Stimulated activated CD4-positive, alpha-beta T cell treated with anti-CD3 and anti-CD28 coated beads, Interleukin-4, amount 100 ng/mL, for 48 hours (primary cell): ENCODE data around the gene TCEA2.

ENCODE experiments used
- DNase-seq, 2 donors: peaks; one replicate each; pipeline ENCODE4 v3.0.0-alpha.2; 2020; ENCODE audit warnings: low read depth in 2 of 2

Gene TCEA2

DNA sequence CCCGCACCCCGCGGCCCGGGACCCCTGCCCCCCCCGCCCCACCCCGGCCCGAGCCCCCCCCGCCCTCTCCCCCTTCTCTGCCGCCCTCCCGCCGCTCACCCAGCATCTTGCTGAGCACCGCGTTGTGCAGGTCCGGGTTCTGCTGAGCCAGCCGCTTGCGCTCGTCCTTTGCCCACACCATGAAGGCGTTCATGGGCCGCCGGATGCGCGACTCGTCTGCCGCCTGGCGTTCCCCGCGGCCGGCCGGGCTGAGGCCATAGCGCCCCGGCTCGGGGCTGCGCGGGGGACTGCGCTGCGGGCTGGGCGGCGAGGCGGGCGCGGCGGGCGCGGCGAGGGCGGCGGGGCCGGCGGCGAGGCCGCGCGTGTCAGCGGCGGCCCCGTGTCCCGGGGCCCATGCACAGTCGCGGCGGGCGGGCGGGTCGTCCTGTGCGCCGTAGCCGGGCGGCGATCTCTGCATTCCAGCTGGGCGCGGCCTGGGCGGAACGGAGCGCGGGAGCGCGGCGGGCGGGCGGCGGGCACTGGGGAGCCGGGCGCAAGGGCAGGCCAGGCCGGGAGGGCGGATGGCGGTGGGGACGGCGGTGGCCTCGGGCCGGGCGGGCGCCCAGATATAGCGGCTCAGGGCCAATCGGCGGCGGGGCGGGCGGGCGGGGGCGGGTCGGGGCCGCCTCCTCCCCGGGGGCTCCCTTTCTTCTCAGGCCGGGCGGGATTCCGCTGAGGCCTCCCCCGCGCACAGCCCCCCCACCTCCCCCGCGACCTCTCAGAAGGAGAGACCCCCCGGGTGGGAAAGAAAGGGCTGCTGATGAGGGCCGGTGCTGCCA, 13.7 kb upstream of the TCEA2 start, which contains the start of gene SOX18:
SOX18 (minus strand) TSS at position 580 of the 818 bp plus-strand sequence; CDS start at position 457, 123 bp downstream.
- DNase-seq = no peak

DNA sequence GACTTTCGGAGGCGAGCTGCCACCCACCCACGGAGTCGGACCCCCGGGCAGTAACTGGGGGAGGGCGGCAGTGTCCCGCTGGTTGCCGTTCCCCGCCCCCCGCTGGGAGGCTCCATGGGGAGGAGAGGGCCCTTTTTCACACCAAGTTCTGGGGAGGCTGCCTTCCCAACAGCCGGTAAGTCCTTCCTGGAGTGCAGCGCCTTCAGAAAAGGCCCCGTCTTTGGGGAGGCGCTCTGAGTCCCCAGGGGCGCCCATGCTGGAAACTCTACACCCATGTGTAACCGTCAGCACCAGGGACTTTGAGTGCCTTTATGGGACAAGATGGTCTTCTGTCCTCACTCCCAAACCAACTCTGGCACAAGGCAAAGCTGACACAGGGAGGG, 13.1 kb upstream of the TCEA2 start:
- DNase-seq = no peak

DNA sequence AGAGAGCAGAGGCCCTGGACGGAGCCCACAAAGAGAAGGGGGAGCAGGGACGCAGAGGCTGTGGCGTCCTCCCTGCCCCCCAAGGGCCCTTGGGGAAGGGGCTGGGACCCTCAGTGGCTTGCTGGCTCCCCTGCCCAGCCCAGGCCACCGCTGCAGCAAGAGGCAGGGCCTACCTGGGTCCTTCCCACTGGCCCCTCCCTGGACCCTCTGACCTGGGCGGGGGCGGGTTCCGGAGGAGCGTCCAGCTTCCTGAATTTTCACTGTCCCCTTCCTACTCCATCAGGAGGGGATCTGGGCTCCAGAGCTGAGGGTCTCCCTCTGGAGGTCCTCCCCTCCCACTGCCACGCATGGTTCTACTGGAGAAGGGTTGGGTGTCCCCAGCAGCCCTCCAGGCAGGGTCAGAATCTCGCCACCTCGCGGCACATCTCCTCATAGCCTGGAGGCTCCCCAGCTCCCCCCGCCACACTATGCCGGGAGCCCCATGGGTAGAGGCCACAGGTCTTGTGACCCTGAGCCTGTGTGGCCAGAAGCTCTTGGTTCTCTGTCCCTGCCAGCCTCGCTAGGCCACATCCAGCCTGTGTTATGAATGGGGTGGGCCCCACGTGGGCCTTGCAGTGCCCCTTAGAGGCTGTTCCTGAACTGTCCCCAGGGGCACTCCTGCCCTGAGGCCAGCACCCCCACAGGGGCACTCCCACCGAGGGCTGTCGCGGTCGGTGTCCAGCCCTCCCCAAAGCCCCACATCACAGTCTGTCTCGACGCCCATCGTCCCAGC, 12.6 kb upstream of the TCEA2 start:
- DNase-seq = no peak

DNA sequence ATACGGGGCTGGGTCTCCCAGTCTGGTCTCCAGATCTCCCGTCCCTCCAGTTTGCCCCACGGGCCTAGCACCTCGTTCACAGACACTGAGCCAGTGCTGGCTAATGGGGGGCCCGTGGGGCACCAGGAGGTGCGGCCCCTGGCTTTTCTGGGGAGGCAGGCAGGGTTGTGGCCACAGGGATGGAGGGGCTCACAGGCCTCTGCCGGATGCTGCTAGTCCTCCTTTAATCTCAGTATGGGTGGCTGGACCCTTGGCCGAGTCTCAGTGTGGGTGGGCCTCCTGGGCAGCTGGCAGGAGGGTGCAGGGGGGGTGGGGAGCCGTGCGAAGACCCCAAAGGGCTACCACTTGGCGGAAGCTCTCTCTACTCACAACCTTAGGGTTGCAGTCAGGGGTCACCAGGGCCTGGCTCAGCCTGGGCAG, 12.0 kb upstream of the TCEA2 start:
- no peak for DNase-seq

DNA sequence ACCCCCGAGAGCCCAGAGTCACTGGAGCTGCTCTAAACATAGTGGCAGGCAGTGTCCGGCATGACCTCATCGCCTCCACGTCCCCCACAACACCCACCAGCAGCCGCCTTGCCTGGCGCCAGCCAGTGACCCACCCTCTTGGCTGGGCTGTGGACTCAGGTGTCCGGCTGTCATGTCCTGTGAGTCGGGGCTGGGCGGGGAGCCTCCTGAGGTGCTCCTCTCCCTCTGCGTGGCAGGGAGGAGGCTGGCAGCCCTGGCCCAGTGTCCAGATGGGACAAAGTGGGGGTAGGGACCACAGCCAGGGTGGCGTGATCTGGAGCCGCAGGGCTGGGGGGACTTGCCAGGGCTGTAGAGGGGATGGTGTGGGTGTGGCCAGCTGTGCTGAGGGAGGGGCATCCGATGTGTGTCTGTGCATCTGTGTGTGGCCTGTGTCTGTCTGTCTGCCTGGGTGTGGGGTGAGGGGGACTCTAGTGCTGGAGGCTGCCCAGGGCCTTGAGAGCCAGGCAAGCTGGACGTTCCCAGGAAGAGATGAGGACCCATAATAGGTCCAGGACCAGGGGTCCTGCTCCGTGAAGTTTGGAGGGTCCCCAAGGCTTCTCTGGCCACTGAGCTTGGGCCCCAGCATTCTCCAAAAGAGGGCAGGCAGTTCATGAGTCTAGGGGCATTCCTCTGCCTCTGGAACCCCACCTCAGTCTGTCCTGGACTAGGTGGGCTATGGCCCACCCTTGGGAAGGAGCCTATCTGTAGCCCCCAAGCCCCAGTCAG, 11.3 kb upstream of the TCEA2 start:
- DNase-seq = no peak

DNA sequence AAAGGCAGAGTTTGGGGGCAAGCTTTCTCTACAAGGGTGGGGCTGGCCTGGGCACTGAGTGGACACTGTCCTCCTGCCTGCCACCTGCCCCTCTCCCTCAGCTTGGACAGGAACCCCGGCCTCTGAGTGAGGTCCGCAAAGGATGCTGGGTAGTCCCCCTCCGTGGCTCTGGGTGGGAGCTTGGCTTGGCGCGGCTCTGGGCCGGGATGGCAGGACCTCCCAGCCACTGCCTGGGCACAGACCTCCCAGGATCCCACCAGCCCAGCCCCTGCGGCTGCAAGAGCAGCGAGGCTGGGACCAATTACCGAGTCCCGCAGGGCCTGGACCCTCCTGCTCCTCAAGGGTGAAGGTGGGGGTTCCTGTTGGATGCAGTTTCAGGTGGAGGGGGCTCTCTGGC, 10.7 kb upstream of the TCEA2 start:
- no peak for DNase-seq

DNA sequence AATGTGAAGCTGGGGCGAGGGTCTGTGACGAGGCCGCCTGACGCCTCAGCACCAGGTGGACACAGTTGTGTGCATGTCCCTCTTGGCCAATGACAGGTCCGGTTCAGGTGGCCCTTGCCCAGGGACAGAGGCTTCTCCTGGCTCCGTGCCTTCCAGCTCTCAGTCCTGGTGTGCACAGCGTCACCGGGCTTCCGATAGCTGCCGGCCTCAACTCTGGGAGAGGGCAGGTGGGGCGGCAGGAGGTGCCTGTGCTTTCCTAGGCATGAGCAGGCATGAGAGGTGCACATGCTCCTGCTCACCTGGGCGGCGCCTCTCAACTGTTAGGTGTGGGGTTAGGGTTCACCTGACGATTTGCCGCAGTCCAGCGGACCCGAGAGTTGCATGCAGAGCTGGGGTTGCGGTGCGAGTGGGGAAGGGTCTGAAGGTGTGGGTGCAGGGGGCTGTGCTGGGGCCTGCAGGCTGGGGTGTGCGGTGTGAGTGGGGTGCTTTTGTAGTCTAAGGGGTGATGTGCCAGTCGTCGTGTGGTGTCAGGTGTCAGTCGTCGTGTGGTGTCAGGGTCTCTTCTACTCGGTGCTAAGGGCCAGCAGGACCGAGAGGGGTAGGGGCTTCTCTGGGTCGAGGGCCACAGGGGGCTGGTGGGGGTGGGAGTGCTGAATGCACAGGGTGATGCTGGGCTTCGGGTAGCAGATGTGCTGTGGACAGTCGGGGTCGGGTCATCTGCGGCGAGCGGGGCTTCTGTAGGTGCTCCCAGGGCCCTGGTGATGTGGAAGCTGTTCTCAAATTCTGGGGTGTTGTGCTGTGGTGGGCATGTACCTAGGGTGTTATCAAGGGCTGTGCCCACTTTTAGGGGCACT, 9.8 kb upstream of the TCEA2 start:
- no peak for DNase-seq

DNA sequence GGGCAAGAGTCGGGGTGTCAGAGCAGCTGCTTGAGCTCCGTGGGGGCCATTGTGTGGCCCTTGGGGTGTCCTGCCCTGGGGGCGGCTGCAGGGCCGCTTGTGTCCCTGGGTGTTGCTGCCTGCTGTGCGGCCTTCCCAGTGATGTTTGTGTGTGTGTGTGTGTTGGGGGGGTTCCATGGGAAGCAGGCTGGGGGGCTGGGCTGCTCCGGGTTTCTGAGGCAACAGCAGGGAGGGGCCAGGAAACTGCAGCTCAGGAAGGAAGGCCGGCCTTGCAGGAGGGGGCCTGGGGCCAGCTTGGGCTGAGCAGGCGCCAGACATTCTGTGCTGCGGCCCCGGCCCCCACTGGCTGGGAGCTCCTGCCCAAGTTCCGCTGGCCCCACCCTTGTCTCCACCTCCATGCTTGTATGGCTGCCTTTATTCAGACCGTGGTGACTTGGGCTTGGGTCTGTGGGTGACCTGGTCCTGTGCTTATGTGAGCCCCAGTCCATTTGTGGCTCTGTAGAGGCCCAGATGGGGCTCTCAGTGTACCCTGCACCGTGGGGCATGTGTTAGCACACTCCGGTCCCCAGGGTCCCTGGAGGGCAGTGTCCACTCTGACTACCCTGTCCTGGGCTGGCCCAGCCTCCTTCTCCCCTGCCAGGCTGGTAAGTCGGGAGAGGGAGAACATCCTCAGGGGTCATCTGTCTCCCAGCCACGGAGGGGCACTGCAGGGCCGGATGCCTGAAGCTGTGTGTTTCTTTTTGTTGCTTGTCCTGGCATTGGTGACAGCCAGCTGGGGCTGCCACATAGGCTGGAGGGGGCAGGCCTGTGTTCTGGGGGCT, 8.9 kb upstream of the TCEA2 start:
- DNase-seq = no peak

DNA sequence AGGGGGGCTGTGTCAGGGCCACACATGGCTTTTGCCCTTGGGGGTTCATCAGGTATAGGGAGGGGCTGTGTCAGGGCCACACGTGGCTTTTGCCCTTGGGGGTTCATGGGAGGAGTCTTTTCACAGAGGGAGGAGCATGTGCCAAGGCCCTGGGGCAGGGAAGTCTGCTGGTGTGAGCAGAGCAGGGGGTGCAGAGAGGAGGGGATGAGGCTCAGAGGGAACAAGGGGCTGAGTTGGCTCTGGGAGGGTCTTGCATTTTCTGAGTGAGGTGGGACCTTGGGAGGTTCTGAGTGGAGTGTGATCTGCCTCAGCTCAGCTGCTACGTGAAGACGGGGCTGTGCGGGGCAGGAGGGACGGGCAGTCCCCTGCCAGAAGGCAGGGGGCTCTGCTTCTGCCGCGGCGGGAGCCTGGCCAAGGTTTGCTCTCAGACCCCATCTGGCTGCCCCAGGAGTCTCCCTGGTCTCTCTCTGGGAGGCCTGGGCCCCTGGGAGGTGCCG, 7.6 kb upstream of the TCEA2 start:
- DNase-seq = no peak

DNA sequence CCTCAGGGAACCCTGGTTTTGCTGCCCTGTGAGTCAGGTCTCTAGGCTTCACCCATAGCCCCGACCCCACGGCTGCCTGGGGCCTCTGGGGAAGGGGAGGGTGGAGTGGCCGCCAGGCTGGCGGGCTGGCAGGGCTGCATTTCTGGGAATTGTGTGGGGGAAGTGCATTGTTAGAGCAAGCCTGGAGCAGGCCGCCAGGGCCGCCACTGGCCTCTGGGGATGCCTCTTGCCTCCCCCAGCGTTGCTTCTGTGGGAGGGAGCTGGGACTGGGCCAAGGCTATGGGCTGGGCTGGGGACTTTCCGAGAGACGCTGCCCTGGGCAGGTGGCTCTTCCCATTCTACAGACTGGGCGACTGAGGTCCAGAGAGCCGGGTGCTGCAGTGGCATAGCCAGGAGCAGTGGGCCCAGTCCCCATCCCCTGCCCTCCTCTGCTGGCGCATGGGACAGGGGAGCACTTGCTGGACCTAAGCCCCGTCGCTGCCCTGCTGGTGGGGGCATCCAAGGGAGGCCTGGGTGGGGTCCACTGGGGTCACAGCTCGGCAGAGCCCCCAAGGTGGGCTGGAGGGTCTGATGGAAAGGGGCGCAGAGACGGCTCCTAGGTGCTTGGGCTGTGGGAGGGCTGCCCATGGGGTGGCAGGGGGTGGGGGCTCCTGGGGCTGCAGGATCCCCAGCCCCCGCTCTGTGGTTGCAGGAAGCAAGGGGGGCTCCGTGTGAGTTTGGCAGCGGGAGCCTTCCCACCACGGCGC, 6.9 kb upstream of the TCEA2 start:
- no peak for DNase-seq

DNA sequence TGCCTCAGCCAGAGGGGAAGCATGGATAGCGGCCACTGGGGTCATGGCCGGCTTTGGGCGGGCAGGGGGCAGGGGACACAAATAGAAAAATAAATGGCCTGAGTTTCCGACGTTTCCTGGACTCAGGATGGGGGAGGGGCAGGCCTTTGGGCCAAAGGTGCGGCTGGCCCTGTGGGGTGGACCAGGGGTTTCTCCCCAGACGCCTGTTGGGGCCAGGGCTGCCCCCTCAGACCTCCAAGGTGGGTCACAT, 6.4 kb upstream of the TCEA2 start:
- DNase-seq = no peak

DNA sequence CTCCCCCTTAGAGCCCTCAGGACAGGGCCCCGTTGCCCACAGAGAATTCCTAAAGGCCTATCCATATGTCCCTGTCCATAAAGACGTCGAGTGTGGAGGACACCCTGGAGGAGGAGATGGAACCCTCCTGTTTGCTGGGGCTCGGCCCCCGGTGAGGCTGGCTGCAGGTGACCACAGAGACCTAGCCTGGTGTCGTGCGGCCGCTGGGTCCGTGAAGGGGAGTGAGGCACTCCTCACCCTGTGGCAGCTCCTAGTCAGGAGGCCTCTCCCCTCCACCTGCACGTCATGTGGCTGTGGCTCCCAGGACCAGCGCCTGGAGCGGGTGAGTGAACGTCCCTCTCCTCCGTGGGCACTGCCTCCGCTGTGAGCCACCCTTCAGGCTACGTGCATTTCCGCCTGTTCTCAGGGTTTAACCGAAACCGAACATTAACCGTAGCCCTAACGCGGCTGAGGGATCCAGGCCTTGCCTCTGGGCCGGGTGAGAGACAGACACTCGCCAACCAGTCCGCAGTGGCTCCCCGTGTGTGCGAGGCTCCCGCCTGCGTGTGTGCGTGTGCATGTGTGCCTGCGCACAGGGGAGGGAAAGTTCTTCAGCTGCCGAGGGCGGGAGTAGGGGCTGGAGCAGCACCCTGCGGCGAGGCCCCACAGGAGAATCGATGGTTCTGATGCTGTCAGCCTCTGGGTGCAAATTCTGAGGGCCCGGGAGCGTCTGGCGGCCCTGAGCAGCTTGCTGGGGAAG, 5.9 kb upstream of the TCEA2 start:
- no peak for DNase-seq

DNA sequence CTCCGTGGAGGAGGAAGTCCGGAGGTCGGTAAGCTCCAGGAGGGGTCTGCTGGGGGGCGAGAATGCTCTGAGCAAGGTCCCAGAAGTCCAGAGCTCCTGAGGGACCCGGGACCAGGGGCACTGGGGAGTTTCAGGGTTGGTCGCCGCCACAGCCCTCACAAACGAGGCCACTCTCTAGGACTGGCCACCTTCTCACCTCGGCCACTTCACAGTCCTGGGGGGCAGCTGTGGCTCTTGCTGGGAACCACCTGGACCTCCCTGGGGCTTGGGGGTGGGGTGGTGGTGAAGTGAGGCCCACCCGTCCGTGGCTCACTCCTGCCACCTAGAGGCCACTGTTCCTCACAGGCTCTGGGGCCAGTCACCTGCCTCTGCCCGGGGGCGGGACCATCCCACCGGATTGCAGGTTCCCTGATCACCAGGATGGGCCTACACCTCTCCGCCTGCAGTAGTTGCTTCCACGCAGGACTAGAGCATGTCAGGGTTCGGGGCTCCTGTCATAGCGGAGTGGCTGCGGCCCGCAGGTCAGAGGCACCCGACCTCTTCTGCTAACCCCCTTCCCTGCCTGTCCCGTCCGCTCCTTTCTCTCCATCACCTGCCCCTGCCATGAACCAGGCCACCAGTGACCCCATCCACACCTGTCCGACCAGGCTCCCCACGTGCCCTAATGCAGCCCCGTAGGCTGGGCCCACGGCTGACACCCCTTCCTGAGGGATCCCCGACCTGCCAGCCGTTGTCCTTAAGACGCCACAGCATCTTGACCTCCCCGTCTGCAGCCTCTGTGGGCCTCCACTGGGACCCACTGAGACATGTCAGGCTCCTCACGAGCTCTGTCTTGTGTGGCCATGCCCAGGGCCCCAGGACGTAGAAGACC, 5.1 kb upstream of the TCEA2 start:
- DNase-seq = peak; percentile 82 to 91

DNA sequence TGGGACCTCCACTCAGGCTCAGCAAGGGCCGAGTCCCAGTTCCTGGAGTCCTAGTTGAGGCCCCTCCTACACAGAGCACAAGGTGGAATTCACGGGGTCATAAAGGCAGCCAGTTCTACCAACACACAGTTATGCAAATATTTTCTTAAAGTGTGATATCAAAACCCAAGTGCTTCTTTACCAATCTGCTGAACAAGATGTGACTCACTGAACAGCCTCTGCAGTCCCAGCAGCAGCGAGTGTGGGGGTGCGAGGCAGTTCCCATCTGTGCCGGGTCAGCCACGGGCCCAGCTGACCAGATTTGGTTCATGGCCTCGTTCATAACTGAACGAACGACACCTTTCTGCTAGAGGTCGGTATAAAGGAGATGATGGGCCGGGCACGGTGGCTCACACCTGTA, 4.5 kb upstream of the TCEA2 start:
- no peak for DNase-seq

DNA sequence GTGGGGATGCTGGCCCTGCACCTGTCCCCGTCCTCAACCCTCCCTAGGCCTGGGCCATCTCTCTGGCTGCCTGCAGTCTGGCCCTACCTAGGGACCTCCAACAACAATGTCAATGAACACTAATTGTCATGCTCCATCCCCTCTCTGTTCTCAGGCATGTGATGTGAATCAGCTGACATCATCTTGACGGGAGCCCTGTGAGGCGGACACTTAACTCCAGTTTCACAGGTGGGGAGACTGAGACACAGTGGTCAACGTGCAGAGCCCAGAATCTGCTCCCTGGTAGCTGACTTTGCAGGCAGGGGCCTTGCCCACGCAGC, 762 bp upstream of the TCEA2 start:
- no peak for DNase-seq

DNA sequence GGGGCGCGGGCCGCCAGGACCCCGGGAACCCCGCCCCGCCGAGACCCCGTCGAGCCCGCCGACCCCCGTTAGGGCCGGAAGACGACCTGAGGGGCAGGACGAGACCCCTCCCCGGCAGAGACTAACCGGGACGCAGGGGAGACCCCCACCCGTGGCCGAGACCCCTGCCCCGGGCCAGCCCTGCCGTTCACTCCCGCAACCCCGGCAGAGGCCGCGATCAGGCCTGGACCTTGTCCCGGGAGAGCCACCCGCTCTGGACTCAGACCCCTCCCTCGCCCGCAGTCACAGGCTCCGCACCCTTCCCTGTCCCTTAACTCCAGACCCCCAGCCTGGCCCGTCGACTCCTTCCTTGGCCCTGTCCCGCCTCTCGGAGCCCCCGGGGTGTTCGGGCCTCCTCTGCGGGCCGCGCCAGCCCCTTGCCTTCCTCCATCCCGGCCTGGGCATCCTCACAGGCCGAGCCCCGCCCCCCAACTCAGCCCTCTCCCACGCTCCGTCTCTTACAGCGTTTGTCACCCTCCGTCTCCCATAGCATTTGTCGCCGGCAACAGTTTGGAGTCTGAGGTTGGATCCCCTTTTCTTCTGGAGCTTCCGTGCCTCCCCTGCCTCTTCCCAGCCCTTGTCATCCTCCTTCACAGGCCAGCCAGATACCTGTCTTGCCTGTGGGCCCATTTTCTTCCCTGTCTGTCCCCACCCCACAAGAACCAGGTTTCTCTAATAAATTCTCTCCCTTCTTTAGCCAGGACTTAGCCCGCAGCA, 569 bp downstream of the TCEA2 start:
- peak in 1 of 2 donors; percentile 52 for DNase-seq

DNA sequence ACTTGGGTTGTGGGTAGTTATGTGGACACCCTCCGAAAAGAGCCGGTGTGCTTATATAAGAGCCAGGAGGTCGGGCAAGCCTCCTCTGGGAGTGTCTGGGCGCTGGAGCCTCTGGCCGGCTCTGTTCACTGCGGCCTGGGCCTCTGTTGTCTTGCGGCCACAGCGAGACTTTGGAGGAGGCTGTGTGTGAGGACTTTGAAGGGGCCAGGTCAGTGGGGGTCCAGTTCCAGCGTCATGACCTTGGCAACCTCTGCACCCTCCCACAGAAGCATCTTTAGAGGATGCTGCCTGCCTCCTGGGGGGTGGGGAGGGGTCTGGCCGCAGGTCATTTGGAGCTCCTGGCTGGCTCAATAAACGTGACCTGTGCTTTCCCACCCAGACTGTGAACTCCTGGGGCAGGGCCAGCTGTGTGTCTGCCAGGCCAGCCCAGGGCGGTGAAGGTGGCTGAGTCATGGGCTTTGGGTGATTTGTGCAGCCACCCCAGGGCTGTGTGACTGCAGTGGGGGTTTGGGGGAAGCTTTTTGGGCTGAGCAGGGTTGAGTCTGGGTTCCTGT, 1.2 kb downstream of the TCEA2 start:
- no peak for DNase-seq
